NCI-H1436 (cell line): ENCODE data around the gene HNRNPU.
A peak's percentile ranks its signal among the peaks of the same experiment; 100 is the strongest.
"Not testable (repeated sequence)": the region's sequence is repeated elsewhere in the genome, so short reads cannot be mapped to it uniquely, and the experiment has no call there.

Experiments
- DNase-seq: peaks from one replicate; lab custom pipeline; 2025; lab: John Stamatoyannopoulos, UW

HNRNPU gene

DNA sequence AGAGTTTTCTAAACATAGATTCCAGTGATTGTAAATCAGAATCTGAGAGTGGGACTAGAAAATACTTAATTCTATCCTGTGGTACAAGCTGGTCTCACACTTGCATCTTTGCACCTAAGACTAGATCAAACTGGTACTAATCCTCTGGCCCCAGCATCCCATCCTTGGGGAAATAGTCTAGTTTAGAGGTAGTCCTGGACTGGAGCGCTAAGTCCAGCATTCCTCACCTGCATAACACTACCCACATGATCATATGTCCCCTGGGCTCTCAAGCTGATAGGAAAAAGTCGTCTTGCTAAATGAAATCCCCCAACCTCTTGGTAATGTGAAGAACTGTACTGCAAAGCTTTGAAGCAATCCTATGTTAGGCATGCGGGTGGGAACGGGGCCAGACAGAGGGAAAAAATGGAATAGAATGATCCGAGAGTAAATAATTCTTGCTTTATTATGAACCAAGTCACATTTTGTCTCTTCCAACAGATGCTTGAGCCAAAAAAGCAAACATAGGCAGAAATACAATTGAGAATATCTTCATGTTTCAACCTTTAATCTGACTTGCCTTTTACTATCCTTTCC is 24.0 kb downstream of the HNRNPU start:
- DNase-seq: no peak

DNA sequence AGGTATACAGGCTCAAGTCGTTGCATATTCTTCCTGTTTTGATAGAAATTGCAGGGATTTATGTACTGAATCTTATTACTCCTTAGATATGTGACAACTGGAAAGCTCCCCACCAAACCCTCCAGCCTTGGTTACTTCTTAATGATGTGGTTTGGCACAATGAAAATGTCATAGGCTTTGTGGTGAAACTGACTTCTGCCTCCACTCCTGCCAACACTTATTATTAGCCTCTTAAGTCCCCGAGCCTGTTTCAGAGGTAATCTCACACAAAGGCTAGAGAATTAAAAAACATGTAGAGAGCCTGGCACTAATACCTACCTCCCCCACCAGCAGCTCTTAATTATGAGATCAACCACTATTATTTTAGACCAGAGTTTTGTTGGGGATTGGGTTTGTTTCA is 24.7 kb downstream of the HNRNPU start:
- DNase-seq: no peak

- DNase-seq: no peak
Observed at GRCh38 chr1:244837597-244838258, 26.6 kb downstream of the HNRNPU start.

DNA sequence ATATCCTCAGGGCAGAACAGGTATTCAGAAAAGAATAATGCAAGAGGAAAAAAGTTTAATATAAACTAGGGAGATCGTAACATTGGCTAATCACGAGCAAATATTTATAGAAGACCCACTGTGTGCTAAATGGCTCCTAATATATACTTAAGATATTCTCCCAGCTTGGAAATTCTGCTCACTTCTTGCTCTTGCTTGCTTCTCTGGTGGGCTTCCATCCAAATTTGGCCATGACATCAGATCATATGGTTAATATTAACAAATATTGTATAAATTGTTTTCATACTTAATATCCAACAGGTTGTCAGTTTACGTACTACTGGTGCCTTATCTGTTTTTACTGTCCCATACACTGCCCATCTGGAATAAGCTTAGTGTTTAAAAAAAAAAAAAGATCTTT is 27.8 kb downstream of the HNRNPU start:
- no peak for DNase-seq

DNA sequence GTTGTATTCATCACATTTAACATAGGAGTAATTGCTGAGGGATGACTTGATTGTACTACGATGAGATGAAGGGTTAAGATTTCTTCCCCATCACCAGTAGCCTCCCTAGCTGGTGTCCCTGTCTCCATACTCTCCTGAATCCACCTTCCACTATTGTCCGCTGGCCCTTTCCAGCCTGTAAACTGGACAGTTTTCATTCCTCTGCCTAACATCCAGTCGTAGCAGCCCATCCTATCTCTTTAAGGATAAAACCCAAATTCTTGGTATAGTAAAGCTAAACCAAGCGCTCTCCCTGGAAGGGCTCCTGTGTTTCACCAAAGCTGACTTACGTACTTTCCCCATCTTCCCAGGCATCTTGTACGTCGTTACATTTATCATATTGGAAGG is 28.2 kb downstream of the HNRNPU start:
- DNase-seq: no peak

GRCh38 chr1:244835276-244836134 is 28.8 kb downstream of the HNRNPU start, which contains the start of gene COX20:
Gene COX20 (plus strand): TSS chr1:244835658. CDS start chr1:244835715, 57 bp downstream.
- DNase-seq: peak; percentile 95

DNA sequence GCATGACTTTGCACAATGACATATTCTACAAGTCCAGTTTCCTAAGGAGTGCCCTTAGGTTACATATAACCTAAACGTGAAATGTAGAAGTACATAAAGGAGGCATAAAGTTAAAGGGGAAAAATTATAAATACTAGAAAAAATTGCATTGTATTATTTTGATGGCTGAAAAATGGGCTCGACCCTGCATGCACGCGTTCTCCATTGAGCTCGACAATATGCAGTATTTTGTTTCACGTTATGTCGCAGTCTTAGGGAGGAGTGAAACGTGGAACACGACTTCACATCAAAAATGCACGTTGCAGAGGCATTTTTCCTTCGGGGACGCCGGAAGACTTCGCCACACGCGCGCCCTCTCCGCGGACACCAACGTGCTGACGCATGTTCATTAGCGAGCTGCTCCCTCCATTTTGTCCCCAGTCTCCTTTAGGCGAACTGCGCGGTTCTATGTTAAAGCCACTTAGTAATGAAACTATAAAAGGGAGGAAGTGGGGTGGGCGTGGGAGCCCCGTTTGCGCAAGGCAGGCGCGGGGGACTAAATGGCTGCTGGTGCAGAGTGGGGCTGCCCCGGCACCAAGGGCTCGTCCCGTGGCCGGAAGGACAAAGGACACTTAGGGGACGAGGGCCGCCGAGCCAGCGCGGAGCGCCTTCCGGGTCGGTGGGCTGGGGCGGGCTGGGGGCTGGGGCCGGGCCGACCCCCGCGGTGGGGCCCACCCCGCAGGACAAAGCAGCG is 29.6 kb downstream of the HNRNPU start:
- peak; percentile 93 for DNase-seq

DNA sequence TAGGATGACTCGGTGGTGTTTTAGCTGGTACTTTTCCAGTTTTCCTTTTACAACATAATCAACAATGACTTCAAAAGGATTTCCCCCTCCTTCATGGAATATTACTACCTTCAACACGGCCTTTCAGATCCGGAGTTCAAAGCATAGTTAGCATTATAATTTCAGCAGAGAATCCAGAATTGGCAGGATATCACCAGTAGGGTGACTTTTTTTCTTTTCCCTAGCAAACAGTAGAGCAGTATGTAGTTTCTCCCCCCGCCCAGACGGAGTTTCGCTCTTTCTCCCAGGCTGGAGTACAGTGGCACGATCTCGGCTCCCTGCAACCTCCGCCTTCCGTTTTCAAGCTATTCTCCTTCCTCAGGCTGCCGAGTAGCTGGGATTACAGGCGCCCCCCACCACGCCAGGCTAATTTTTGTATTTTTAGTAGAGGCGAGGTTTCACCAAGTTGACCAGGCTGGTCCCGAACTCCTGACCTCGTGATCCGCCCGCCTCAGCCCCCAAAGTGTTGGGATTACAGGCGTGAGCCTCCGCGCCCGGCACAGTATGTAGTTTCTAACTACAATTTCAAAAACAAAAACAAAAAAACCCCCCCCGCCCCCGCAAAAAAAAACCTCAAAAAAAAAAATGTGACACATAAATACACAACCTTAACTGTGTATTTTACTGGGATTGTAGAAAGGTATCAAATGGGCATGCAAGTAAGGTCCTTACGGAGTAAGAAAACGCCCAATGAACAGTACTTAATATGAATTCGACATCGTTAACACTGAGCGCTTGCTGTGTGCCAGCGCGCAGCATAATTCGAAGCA is 30.4 kb downstream of the HNRNPU start:
- DNase-seq: peak; percentile 81

DNA sequence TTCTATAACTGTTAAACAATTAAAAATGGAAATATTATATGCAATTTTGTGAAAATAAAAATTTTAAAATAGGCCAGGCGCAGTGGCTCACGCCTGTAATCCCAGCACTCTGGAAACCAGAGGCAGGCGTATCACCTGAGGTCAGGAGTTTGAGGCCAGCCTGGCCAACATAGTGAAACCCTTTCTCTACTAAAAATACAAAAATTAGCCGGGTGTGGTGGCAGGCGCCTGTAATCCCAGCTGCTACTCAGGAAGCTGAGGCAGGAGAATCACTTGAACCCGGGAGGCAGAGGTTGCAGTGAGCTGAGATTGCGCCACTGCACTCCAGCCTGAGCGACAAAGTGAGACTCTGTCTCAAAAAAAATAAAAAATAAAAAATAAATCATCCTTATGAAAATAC is 31.1 kb downstream of the HNRNPU start:
- not testable (repeated sequence) for DNase-seq

DNA sequence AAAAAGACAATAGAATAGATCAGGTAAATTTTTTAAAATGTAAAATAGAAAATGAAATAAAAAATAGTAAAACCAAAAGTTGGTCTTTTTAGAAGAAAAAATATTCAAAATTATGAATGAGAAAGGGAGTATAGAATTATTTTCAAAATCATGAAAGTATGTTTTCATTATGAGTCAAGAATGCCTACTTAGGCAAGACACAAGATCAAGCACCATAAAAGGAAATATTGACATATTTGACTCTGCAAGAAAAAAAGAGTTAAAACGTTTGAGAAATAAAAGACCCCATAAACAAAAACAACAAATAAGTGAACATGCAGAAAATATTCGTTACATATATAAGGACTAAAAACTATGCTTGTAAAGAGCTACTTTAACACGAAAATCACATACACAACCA is 33.7 kb downstream of the HNRNPU start:
- no peak for DNase-seq

- DNase-seq: no peak
Observed at GRCh38 chr1:244826712-244827111, 37.6 kb downstream of the HNRNPU start.

GRCh38 chr1:244822878-244823277 is 41.5 kb downstream of the HNRNPU start:
- no peak for DNase-seq

DNA sequence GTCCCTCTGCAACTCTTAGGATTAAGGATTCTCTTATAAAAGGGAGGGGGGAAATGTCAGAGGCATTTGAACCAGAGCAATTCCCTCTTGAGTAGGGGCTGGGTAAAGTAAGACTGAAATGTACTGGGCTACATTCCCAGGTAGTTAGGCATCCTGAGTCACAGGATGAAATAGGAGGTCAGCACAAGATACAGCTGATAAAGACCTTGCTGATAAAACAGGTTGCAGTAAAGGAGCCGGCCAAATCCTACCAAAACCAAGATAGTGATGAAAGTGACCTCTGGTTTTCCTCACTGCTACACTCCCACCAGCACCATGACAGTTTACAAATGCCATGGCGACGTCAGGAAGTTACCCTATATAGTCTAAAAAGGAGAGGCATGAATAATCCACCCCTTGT is 43.2 kb downstream of the HNRNPU start:
- DNase-seq: no peak

- DNase-seq: no peak
Observed at GRCh38 chr1:244820131-244820530, 44.2 kb downstream of the HNRNPU start.

DNA sequence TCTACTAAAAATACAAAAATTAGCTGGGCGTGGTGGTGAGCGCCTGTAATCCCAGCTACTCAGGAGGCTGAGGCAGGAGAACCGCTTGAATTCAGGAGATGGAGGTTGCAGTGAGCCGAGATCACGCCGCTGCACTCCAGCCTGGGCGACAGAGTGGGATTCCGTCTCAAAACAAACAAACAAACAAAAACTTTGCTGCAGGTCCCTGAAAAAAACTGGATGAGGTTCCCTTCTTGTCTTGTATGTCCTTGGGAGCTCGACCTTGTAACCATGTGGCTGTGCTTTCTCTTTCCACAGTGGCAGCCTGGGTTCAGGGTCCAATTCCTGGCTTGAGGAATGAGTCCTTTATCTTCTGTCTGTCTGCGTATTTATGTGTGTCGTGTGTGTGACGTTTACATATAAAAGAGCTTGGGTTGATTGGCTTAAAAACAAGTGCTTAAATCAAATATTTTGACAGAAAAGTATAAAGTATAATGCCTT is 46.9 kb downstream of the HNRNPU start:
- DNase-seq: no peak

DNA sequence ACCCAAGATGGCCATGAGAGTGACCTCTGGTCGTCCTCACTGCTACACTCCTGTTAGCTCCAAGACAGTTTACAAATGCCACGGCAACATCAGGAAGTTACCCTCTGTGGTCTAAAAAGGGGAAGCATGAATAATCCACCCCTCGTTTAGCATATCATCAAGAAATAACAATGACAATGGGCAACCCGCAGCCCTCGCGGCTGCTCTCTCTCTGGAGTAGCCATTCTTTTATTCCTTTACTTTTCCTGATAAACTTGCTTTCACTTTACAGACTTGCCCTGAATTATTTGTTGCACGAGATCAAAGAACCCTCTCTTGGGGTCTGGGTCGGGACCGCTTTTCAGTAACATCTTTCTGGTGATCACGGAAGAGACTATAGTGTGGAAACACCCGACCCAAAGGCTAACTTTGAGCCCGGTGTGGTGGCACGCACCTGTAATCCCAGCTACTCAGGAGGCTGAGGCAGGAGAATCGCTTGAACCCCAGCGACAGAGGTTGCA is 48.7 kb downstream of the HNRNPU start:
- no peak for DNase-seq

DNA sequence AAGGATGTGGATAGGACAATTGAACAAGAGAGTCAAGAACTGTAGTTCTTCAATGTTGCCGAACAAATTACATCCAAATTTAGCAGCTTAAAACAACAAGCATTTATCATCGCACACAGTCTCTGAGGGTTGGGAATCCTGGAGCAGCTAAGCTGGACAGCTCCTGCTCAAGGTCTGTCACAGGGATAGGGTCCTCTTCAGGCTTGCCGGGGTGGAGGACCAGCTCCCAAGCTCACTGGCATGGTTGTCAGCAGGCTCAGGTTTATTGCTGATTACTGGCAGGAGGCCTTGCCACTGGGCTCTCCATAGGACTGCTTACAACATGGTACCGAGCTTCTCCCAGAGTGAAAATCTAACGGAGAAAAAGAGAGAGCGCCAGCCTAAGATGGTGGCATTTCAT is 51.0 kb downstream of the HNRNPU start:
- DNase-seq: no peak

- DNase-seq: no peak
Observed at GRCh38 chr1:244810221-244810620, 54.1 kb downstream of the HNRNPU start.

DNA sequence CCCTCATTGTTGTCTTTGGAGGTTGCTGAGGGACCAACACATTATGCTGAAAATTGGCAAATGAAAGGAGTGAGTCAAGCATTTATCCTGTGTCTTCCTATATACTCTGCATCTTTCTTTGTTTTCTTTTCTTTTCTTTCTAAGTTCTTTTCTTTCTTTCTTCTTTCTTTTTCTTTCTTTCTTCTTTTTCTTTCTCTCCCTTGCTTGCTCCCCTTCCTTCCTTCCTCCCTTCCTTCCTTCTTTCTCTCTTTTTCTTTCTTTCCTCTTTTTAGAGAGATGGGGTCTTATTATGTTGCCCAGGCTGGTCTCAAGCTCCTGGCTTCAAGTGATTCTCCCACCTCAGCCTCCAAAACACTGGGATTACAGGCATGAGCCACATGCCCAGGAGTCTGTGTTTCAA is 57.2 kb downstream of the HNRNPU start:
- no peak for DNase-seq

DNA sequence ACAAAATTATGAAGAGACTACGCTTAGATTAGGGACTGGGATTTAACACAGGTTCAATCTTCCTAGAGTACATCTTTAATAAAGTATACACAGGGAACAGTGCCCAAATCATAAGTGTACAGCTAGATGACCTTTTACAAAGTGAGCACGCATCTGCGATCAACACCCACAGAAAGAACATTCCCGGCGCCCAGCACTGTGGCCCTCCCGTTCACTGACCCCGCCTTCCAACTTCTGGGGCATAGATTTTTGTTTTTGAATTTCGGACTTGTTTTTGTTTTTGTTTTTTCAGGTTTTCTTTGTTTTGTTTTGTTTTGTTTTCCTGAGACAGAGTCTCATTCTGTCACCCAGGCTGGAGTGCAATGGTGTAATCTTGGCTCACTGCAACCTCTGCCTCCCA is 59.5 kb downstream of the HNRNPU start:
- DNase-seq: no peak

DNA sequence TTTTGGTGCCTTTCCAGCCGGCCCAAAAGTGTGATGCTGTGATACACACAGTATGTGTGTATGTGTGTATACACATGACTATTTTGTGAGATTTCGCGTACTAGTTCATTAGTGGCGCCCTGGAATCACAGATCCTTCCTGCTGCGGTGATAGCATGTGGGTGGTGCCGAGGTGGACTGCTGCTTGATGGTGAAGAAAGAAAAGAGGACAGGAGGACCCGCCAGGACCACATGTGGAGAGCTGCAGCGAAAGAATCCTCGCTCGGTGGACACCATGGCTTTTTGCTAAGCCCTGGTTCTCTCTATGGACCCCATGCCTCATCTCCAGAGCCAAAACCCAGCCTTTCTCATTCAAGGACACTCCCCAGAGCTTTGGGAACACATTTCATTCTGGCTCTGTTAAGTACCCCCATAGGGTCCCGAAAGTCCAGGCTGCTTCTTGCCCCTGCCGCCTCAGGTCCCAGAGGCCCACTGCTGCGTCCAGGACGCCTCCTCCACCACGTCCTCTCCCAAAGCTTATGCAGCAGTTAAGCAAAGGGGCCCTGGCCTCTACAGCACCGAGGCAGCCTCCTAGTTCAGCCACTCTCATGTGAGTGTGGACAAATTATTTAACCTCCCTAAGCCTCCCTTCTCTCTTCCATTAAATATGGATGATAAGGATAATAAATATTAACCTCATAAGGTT is 61.6 kb downstream of the HNRNPU start:
- DNase-seq: no peak
